ENCODE measurements around the gene CHCHD3.

The CHCHD3 gene

DNA sequence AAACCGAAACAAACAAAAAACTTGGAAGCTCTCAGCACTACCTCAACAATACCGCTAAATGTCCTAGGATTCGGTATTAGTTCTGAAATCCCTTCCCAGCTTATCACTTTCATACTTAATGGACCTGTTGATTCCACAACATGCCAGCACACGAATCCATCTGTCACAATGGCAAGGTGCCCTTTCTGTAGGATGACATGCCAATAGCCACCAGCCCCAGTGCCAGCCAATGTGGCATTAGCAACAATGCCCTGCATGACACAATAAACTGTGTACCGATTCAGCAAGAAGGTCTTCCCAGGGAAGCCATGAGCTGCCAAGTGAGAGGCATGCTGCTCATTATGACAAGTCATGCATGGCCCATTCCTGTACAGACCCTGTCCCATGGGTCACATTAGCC, 35.6 kb upstream of the CHCHD3 start:
- ChIA-PET POLR2A (no interaction called here), CTCF (no interaction called here)
- Histone ChIP-seq H3K36me3 (ENCODE audit: control insufficient read depth in 4 of 4, insufficient read depth in 4 of 4, low read length in 3 of 4) (no peaks in the 10 kb centered on the region), H3K9me3 (ENCODE audit: control extremely low read depth in 1 of 5, control insufficient read depth in 4 of 5, insufficient read depth in 2 of 5, low read depth in 1 of 5, low read length in 4 of 5) (no peaks in the 10 kb centered on the region), H3K4me3 (ENCODE audit: control insufficient read depth in 1 of 7, extremely low read depth in 1 of 7, insufficient read depth in 4 of 7, low read depth in 2 of 7, low read length in 6 of 7) (no peak overlapping the region), H3K27me3 (replicated peaks in 2 of 5; ENCODE audit: control insufficient read depth in 4 of 5, insufficient read depth in 5 of 5, low read length in 4 of 5) (peaks cover 0 to 2% (median 0%) of the 10 kb centered on the region in 5 experiments), H3K4me1 (ENCODE audit: control extremely low read depth in 1 of 4, control insufficient read depth in 4 of 4, insufficient read depth in 4 of 4, low read length in 3 of 4) (peaks cover 0 to 3% (median 0%) of the 10 kb centered on the region in 4 experiments), H3K27ac (ENCODE audit: insufficient read depth in 1 of 2, low read depth in 1 of 2, low read length in 2 of 2, poor library complexity in 1 of 2, severe bottlenecking in 2 of 2) (no peak overlapping the region)
- DNase-seq: no peak
- WGBS (ENCODE audit: insufficient coverage): 95% methylated on average over 5 of the region's 5 CpGs

DNA sequence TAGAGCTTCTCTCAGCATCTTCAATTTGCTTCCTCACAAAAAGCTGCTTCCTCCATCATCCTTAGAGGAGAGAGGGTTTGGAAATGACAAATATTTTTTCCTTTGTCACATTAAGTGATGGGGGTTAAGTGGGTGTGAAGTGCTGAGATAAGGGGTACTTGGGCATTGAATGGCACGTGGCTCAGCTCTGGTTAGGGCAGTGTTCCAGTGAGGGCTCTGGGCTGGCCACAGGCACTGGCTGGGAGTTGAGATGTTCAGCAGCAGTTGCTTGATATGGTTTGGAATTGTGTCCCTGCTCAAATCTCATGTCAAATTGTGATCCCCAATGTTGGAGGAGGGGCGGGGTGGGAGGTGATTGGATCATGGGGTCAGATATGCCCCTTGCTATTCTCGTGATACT, 33.7 kb upstream of the CHCHD3 start:
- no peak overlapping the region for H3K4me3 ChIP-seq (ENCODE audit: control insufficient read depth in 1 of 7, extremely low read depth in 1 of 7, insufficient read depth in 4 of 7, low read depth in 2 of 7, low read length in 6 of 7)
- no peaks in the 10 kb centered on the region for H3K27me3 ChIP-seq (replicated peaks in 2 of 5; ENCODE audit: control insufficient read depth in 4 of 5, insufficient read depth in 5 of 5, low read length in 4 of 5)
- WGBS (ENCODE audit: insufficient coverage): 45% methylated on average over 3 of the region's 3 CpGs
- H3K9me3 ChIP-seq (ENCODE audit: control extremely low read depth in 1 of 5, control insufficient read depth in 4 of 5, insufficient read depth in 2 of 5, low read depth in 1 of 5, low read length in 4 of 5): peaks cover 0 to 1% (median 0%) of the 10 kb centered on the region in 5 experiments
- ChIA-PET CTCF (no interaction called here), POLR2A (no interaction called here)
- no peak overlapping the region for H3K27ac ChIP-seq (ENCODE audit: insufficient read depth in 1 of 2, low read depth in 1 of 2, low read length in 2 of 2, poor library complexity in 1 of 2, severe bottlenecking in 2 of 2)
- H3K36me3 ChIP-seq (ENCODE audit: control insufficient read depth in 4 of 4, insufficient read depth in 4 of 4, low read length in 3 of 4): no peaks in the 10 kb centered on the region
- H3K4me1 ChIP-seq (ENCODE audit: control extremely low read depth in 1 of 4, control insufficient read depth in 4 of 4, insufficient read depth in 4 of 4, low read length in 3 of 4): peaks cover 0 to 3% (median 0%) of the 10 kb centered on the region in 4 experiments
- DNase-seq: no peak

DNA sequence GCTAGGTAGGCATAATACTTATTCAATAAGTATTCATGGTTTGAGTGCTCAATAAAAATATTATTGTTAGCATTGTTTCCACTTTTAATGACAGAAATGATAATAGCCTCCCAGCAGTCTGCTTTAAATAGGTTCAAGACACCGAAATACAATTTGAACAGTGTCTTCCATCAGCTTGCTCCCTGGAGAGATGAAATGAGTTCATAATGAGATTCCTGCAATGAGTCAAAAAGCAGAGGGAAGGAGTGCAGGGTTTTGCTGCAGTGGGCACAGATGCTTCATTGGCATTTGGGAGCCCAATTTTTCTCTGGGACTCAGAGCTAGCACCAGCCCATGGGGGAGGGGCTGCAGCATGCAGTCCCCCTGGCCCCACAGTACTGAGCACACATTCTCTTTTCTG, 32.6 kb upstream of the CHCHD3 start:
- no peak for DNase-seq
- Histone ChIP-seq H3K4me3 (ENCODE audit: control insufficient read depth in 1 of 7, extremely low read depth in 1 of 7, insufficient read depth in 4 of 7, low read depth in 2 of 7, low read length in 6 of 7) (no peak overlapping the region), H3K27me3 (replicated peaks in 2 of 5; ENCODE audit: control insufficient read depth in 4 of 5, insufficient read depth in 5 of 5, low read length in 4 of 5) (no peaks in the 10 kb centered on the region), H3K36me3 (ENCODE audit: control insufficient read depth in 4 of 4, insufficient read depth in 4 of 4, low read length in 3 of 4) (no peaks in the 10 kb centered on the region), H3K27ac (ENCODE audit: insufficient read depth in 1 of 2, low read depth in 1 of 2, low read length in 2 of 2, poor library complexity in 1 of 2, severe bottlenecking in 2 of 2) (no peak overlapping the region), H3K9me3 (ENCODE audit: control extremely low read depth in 1 of 5, control insufficient read depth in 4 of 5, insufficient read depth in 2 of 5, low read depth in 1 of 5, low read length in 4 of 5) (peaks cover 0 to 10% (median 3%) of the 10 kb centered on the region in 5 experiments), H3K4me1 (ENCODE audit: control extremely low read depth in 1 of 4, control insufficient read depth in 4 of 4, insufficient read depth in 4 of 4, low read length in 3 of 4) (peaks cover 0 to 3% (median 0%) of the 10 kb centered on the region in 4 experiments)
- ChIA-PET POLR2A (no interaction called here), CTCF (no interaction called here)
- WGBS (ENCODE audit: insufficient coverage): 100% methylated on average over 1 of the region's 1 CpG

DNA sequence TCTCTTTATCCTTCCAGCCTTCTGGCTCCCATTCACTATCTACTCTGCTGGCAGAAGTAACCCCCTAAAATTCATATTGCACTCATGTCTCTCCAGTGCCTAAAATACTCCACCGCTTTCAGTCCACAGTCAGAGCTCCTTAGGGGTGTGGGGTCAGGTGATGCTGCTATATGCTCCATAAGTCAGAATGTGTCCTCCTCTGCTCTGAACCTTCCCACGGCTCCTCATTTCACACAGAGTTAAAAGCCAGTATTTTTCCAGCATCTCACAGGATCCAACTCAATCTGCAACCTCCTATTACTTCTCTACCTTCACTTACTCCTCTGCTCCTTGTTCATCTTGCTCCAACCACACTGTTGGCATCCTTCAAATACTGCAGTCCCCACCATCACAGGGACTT, 31.1 kb upstream of the CHCHD3 start:
- Histone ChIP-seq H3K36me3 (ENCODE audit: control insufficient read depth in 4 of 4, insufficient read depth in 4 of 4, low read length in 3 of 4) (no peaks in the 10 kb centered on the region), H3K4me3 (ENCODE audit: control insufficient read depth in 1 of 7, extremely low read depth in 1 of 7, insufficient read depth in 4 of 7, low read depth in 2 of 7, low read length in 6 of 7) (no peak overlapping the region), H3K9me3 (ENCODE audit: control extremely low read depth in 1 of 5, control insufficient read depth in 4 of 5, insufficient read depth in 2 of 5, low read depth in 1 of 5, low read length in 4 of 5) (peaks cover 0 to 19% (median 3%) of the 10 kb centered on the region in 5 experiments), H3K27me3 (replicated peaks in 2 of 5; ENCODE audit: control insufficient read depth in 4 of 5, insufficient read depth in 5 of 5, low read length in 4 of 5) (no peaks in the 10 kb centered on the region), H3K4me1 (ENCODE audit: control extremely low read depth in 1 of 4, control insufficient read depth in 4 of 4, insufficient read depth in 4 of 4, low read length in 3 of 4) (peaks cover 0 to 3% (median 0%) of the 10 kb centered on the region in 4 experiments), H3K27ac (ENCODE audit: insufficient read depth in 1 of 2, low read depth in 1 of 2, low read length in 2 of 2, poor library complexity in 1 of 2, severe bottlenecking in 2 of 2) (no peak overlapping the region)
- ChIA-PET POLR2A (no interaction called here), CTCF (no interaction called here)
- WGBS (ENCODE audit: insufficient coverage): 93% methylated on average over 2 of the region's 2 CpGs
- no peak for DNase-seq

DNA sequence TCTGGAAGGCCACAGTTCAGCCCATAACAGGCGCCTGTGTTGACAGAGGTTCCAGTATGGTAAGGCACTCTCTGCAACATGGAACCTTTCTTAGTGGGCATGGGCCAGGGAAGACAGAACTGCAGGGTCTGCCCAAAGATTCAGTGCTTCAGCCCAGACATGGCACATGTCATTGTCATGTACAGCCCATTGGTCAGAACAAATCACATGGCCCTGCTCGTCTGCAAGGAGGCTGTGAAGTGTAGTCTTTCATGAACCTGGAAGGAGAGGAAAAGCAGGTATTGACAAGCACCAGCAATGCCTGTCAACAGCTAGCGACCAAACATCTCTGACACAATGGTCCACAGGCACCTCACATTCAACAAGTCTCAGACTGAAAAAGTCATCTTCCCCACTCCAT, 30.4 kb upstream of the CHCHD3 start:
- 88% methylated on average over 2 of the region's 3 CpGs for WGBS (ENCODE audit: insufficient coverage)
- DNase-seq: no peak
- ChIA-PET POLR2A (no interaction called here), CTCF (no interaction called here)
- Histone ChIP-seq H3K4me3 (ENCODE audit: control insufficient read depth in 1 of 7, extremely low read depth in 1 of 7, insufficient read depth in 4 of 7, low read depth in 2 of 7, low read length in 6 of 7) (no peak overlapping the region), H3K27ac (ENCODE audit: insufficient read depth in 1 of 2, low read depth in 1 of 2, low read length in 2 of 2, poor library complexity in 1 of 2, severe bottlenecking in 2 of 2) (no peak overlapping the region), H3K27me3 (replicated peaks in 2 of 5; ENCODE audit: control insufficient read depth in 4 of 5, insufficient read depth in 5 of 5, low read length in 4 of 5) (no peaks in the 10 kb centered on the region), H3K9me3 (ENCODE audit: control extremely low read depth in 1 of 5, control insufficient read depth in 4 of 5, insufficient read depth in 2 of 5, low read depth in 1 of 5, low read length in 4 of 5) (peaks cover 0 to 19% (median 3%) of the 10 kb centered on the region in 5 experiments), H3K4me1 (ENCODE audit: control extremely low read depth in 1 of 4, control insufficient read depth in 4 of 4, insufficient read depth in 4 of 4, low read length in 3 of 4) (peaks cover 0 to 3% (median 0%) of the 10 kb centered on the region in 4 experiments), H3K36me3 (ENCODE audit: control insufficient read depth in 4 of 4, insufficient read depth in 4 of 4, low read length in 3 of 4) (no peaks in the 10 kb centered on the region)

DNA sequence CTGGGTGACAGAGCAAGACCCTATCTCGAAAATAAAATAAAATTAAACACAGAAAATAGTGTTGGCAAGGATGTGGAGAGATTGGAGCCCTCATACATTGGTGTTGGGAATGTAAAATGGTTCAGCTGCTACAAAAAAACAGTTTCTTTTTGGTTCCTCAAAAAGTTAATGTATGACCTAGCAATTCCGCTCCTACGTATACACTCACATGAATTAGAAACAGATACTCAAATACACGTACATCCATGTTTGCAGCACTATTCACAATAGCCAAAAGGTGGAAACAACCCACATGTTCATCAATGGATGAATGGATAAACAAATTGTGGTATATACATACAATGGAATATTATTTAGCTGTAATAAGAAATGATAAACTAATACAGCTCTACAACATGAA, 28.4 kb upstream of the CHCHD3 start:
- Histone ChIP-seq H3K27me3 (replicated peaks in 2 of 5; ENCODE audit: control insufficient read depth in 4 of 5, insufficient read depth in 5 of 5, low read length in 4 of 5) (peaks cover 0 to 3% (median 0%) of the 10 kb centered on the region in 5 experiments), H3K9me3 (ENCODE audit: control extremely low read depth in 1 of 5, control insufficient read depth in 4 of 5, insufficient read depth in 2 of 5, low read depth in 1 of 5, low read length in 4 of 5) (peaks cover 0 to 19% (median 3%) of the 10 kb centered on the region in 5 experiments), H3K4me3 (ENCODE audit: control insufficient read depth in 1 of 7, extremely low read depth in 1 of 7, insufficient read depth in 4 of 7, low read depth in 2 of 7, low read length in 6 of 7) (no peak overlapping the region), H3K4me1 (ENCODE audit: control extremely low read depth in 1 of 4, control insufficient read depth in 4 of 4, insufficient read depth in 4 of 4, low read length in 3 of 4) (no peaks in the 10 kb centered on the region), H3K27ac (ENCODE audit: insufficient read depth in 1 of 2, low read depth in 1 of 2, low read length in 2 of 2, poor library complexity in 1 of 2, severe bottlenecking in 2 of 2) (no peak overlapping the region), H3K36me3 (ENCODE audit: control insufficient read depth in 4 of 4, insufficient read depth in 4 of 4, low read length in 3 of 4) (no peaks in the 10 kb centered on the region)
- WGBS (ENCODE audit: insufficient coverage): 92% methylated on average over 2 of the region's 4 CpGs
- ChIA-PET POLR2A (no interaction called here), CTCF (no interaction called here)
- DNase-seq: peak in 1 of 3 donors; percentile 2

DNA sequence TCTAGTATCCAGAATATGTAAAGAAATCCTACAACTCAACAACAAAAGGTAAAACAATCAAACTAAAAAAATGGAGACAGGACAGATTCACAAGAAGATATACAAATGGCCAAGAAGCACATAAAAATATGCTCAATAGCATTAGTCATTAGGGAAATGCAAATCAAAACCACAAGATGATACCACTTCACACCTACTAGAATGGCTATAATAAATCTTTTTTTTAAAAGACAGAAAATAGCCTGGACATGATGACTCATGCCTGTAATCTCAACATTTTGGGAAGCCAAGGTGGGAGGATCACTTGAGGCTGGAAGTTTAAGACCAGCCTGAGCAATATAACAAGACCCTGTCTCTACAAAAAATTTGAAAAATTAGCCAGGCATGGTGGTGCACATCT, 27.9 kb upstream of the CHCHD3 start:
- ChIA-PET CTCF (no interaction called here), POLR2A (no interaction called here)
- Histone ChIP-seq H3K36me3 (ENCODE audit: control insufficient read depth in 4 of 4, insufficient read depth in 4 of 4, low read length in 3 of 4) (no peaks in the 10 kb centered on the region), H3K27me3 (replicated peaks in 2 of 5; ENCODE audit: control insufficient read depth in 4 of 5, insufficient read depth in 5 of 5, low read length in 4 of 5) (peaks cover 0 to 3% (median 0%) of the 10 kb centered on the region in 5 experiments), H3K27ac (ENCODE audit: insufficient read depth in 1 of 2, low read depth in 1 of 2, low read length in 2 of 2, poor library complexity in 1 of 2, severe bottlenecking in 2 of 2) (no peak overlapping the region), H3K4me3 (ENCODE audit: control insufficient read depth in 1 of 7, extremely low read depth in 1 of 7, insufficient read depth in 4 of 7, low read depth in 2 of 7, low read length in 6 of 7) (no peak overlapping the region), H3K9me3 (ENCODE audit: control extremely low read depth in 1 of 5, control insufficient read depth in 4 of 5, insufficient read depth in 2 of 5, low read depth in 1 of 5, low read length in 4 of 5) (peaks cover 0 to 19% (median 3%) of the 10 kb centered on the region in 5 experiments), H3K4me1 (ENCODE audit: control extremely low read depth in 1 of 4, control insufficient read depth in 4 of 4, insufficient read depth in 4 of 4, low read length in 3 of 4) (no peaks in the 10 kb centered on the region)
- no peak for DNase-seq

All from common myeloid progenitor, CD34-positive (primary cell).